Testis (tissue), 2 donors: ENCODE measurements around the gene KRT9.

Experiments used
- CTCF ChIP-seq, 3 experiments: fragments of 450-650 bp in 2 of 3; fragments of 200-600 bp in 1 of 3; sonication (generic) in 1 of 3; IDR thresholded peaks; one replicate each; pipeline ENCODE4 v1.5.1; 2016 to 2019; ENCODE audit warnings: antibody characterized with exemption in 3 of 3, mild to moderate bottlenecking in 2 of 3, moderate library complexity in 1 of 3
- POLR2A ChIP-seq: fragments of 450-650 bp; IDR thresholded peaks from one replicate; pipeline ENCODE4 v1.6.1; 2017; ENCODE audit warnings: antibody characterized with exemption, mild to moderate bottlenecking, moderate library complexity

- TF ChIP-seq CTCF (IDR thresholded peaks at IDR 0.05): no peak
- no peak for TF ChIP-seq POLR2A
Measured at GRCh38 chr17:41580244-41580575, 8.4 kb upstream of the KRT9 start.
